ENCODE data around the gene DLG3.

Gene DLG3

GRCh38 chrX:70476934-70477733 lies 32.5 kb downstream of the DLG3 start:
- TF ChIP-seq GATA2 (IDR thresholded peaks at IDR 0.05; ENCODE audit: low read depth, low read length) = no peak
- no peak for TF ChIP-seq GATA3 (IDR thresholded peaks at IDR 0.05; ENCODE audit: low read depth, low read length)

- TF ChIP-seq GATA3 (IDR thresholded peaks at IDR 0.05; ENCODE audit: low read depth, low read length) (no peak), GATA2 (IDR thresholded peaks at IDR 0.05; ENCODE audit: low read depth, low read length) (no peak)
These were observed 33.1 kb downstream of the DLG3 start for GRCh38 chrX:70477734-70478075.

- TF ChIP-seq GATA2 (IDR thresholded peaks at IDR 0.05; ENCODE audit: low read depth, low read length) (no peak), GATA3 (IDR thresholded peaks at IDR 0.05; ENCODE audit: low read depth, low read length) (no peak)
These were observed 34.1 kb downstream of the DLG3 start for GRCh38 chrX:70478526-70479245.

- no peak for TF ChIP-seq GATA2 (IDR thresholded peaks at IDR 0.05; ENCODE audit: low read depth, low read length)
- no peak for TF ChIP-seq GATA3 (IDR thresholded peaks at IDR 0.05; ENCODE audit: low read depth, low read length)
These were observed 34.7 kb downstream of the DLG3 start for GRCh38 chrX:70479247-70479921.

- TF ChIP-seq GATA2 (IDR thresholded peaks at IDR 0.05; ENCODE audit: low read depth, low read length) = no peak
- TF ChIP-seq GATA3 (IDR thresholded peaks at IDR 0.05; ENCODE audit: low read depth, low read length) = no peak
These were observed 35.5 kb downstream of the DLG3 start for GRCh38 chrX:70479922-70480659.

- TF ChIP-seq GATA3 (IDR thresholded peaks at IDR 0.05; ENCODE audit: low read depth, low read length) = no peak
- no peak for TF ChIP-seq GATA2 (IDR thresholded peaks at IDR 0.05; ENCODE audit: low read depth, low read length)
These were observed 36.0 kb downstream of the DLG3 start for GRCh38 chrX:70480660-70481018.

- TF ChIP-seq GATA2 (IDR thresholded peaks at IDR 0.05; ENCODE audit: low read depth, low read length) = no peak
- no peak for TF ChIP-seq GATA3 (IDR thresholded peaks at IDR 0.05; ENCODE audit: low read depth, low read length)
These were observed 37.0 kb downstream of the DLG3 start for GRCh38 chrX:70481471-70482270.

GRCh38 chrX:70482300-70482699 lies 37.7 kb downstream of the DLG3 start:
- TF ChIP-seq GATA2 (IDR thresholded peaks at IDR 0.05; ENCODE audit: low read depth, low read length) (no peak), GATA3 (IDR thresholded peaks at IDR 0.05; ENCODE audit: low read depth, low read length) (no peak)

- TF ChIP-seq GATA2 (IDR thresholded peaks at IDR 0.05; ENCODE audit: low read depth, low read length) (no peak), GATA3 (IDR thresholded peaks at IDR 0.05; ENCODE audit: low read depth, low read length) (no peak)
These were observed 40.8 kb downstream of the DLG3 start for GRCh38 chrX:70485466-70485865.

GRCh38 chrX:70488856-70489255 lies 44.2 kb downstream of the DLG3 start:
- no peak for TF ChIP-seq GATA2 (IDR thresholded peaks at IDR 0.05; ENCODE audit: low read depth, low read length)
- TF ChIP-seq GATA3 (IDR thresholded peaks at IDR 0.05; ENCODE audit: low read depth, low read length) = no peak

- TF ChIP-seq GATA3 (IDR thresholded peaks at IDR 0.05; ENCODE audit: low read depth, low read length) = no peak
- TF ChIP-seq GATA2 (IDR thresholded peaks at IDR 0.05; ENCODE audit: low read depth, low read length) = no peak
These were observed 49.8 kb downstream of the DLG3 start for GRCh38 chrX:70494441-70494840.

- TF ChIP-seq GATA3 (IDR thresholded peaks at IDR 0.05; ENCODE audit: low read depth, low read length) (no peak), GATA2 (IDR thresholded peaks at IDR 0.05; ENCODE audit: low read depth, low read length) (no peak)
These were observed 51.9 kb downstream of the DLG3 start for GRCh38 chrX:70496491-70496890.

GRCh38 chrX:70497026-70497425 lies 52.4 kb downstream of the DLG3 start:
- TF ChIP-seq GATA3 (IDR thresholded peaks at IDR 0.05; ENCODE audit: low read depth, low read length) (no peak), GATA2 (IDR thresholded peaks at IDR 0.05; ENCODE audit: low read depth, low read length) (no peak)
